CD4-positive, CD25-positive, alpha-beta regulatory T cell (primary cell): ENCODE measurements around the gene UBE2D1. TPM values are rescaled to one million over a fixed set of nuclear protein-coding genes. Genes with fewer than 3 reads are reported as not detected.

Experiments
- ATAC-seq, 2 donors: fragments of 150-1000 bp; cut with Tn5 transposase; one replicate each; pipeline ENCODE4 v1.10.0; 2021; ENCODE audit warnings: low read depth in 2 of 2, moderate number of reproducible peaks in 2 of 2, moderate library complexity in 1 of 2
- DNase-seq, 3 donors: peaks; one replicate each; pipeline versions ENCODE4 v3.0.0 to v3.0.0-alpha.2; 2012 to 2022; ENCODE audit warnings: mixed read lengths in 1 of 3
- H3K27ac ChIP-seq: one replicate; pipeline ENCODE4 v1.7.0; 2013; ENCODE audit warnings: mild to moderate bottlenecking, low read length; ENCODE audit not compliant: insufficient read depth, poor library complexity, severe bottlenecking
- H3K27me3 ChIP-seq: one replicate; pipeline ENCODE4 v1.7.0; 2013; ENCODE audit warnings: low read length; ENCODE audit not compliant: control insufficient read depth, insufficient read depth
- H3K36me3 ChIP-seq: one replicate; pipeline ENCODE4 v1.7.0; 2013; ENCODE audit warnings: mild to moderate bottlenecking, low read length, moderate library complexity; ENCODE audit not compliant: control insufficient read depth, insufficient read depth
- H3K4me1 ChIP-seq: 2 replicates; pipeline ENCODE4 v1.7.0; 2013; ENCODE audit warnings: mild to moderate bottlenecking, low read length; ENCODE audit not compliant: insufficient read depth, control insufficient read depth, poor library complexity, severe bottlenecking
- H3K4me3 ChIP-seq: one replicate; pipeline ENCODE4 v1.7.0; 2013; ENCODE audit warnings: low read depth, mild to moderate bottlenecking, low read length, moderate library complexity
- H3K9me3 ChIP-seq, 2 experiments: 1 replicate in 1 of 2; 2 replicates in 1 of 2; pipeline ENCODE4 v1.7.0; 2013; ENCODE audit warnings: low read length in 2 of 2, mild to moderate bottlenecking in 1 of 2, moderate library complexity in 1 of 2; ENCODE audit not compliant: control insufficient read depth in 2 of 2
- H3K27ac Mint-ChIP-seq, 3 donors: one replicate each; pipeline ENCODE4 v1.8.0; 2020 to 2022; ENCODE audit warnings: mild to moderate bottlenecking in 3 of 3, mixed read lengths in 3 of 3, moderate library complexity in 2 of 3
- H3K27me3 Mint-ChIP-seq: one replicate; pipeline ENCODE4 v1.8.0; 2022; ENCODE audit warnings: mild to moderate bottlenecking, mixed read lengths
- H3K36me3 Mint-ChIP-seq: one replicate; pipeline ENCODE4 v1.8.0; 2020; ENCODE audit warnings: mixed read lengths
- H3K4me1 Mint-ChIP-seq, 4 donors: one replicate each; pipeline ENCODE4 v1.8.0; 2020 to 2022; ENCODE audit warnings: mixed read lengths in 4 of 4, mild to moderate bottlenecking in 1 of 4
- H3K4me3 Mint-ChIP-seq, 4 donors: one replicate each; pipeline ENCODE4 v1.8.0; 2020 to 2022; ENCODE audit warnings: mild to moderate bottlenecking in 4 of 4, mixed read lengths in 4 of 4, moderate library complexity in 3 of 4
- H3K9me3 Mint-ChIP-seq, 7 donors: one replicate each; pipeline ENCODE4 v1.8.0; 2020 to 2022; ENCODE audit warnings: mixed read lengths in 7 of 7, mild to moderate bottlenecking in 3 of 7, moderate library complexity in 2 of 7
- polyA plus RNA-seq, 4 donors: library from polyadenylated mRNA; unstranded; fragments of 300-500 nt; fragmentation: Illumina TruSeq; gene quantifications; one replicate each; pipeline ENCODE4 v1.2.3, GENCODE V29; 2021
- total RNA-seq: library from RNA; stranded (reverse); gene quantifications from one replicate; pipeline ENCODE4 v1.2.3, GENCODE V29; 2022

The UBE2D1 gene
- total and polyA plus RNA-seq, 5 donors from 2014 or later: 11.5 to 22.2 (median 19.4) TPM

DNA sequence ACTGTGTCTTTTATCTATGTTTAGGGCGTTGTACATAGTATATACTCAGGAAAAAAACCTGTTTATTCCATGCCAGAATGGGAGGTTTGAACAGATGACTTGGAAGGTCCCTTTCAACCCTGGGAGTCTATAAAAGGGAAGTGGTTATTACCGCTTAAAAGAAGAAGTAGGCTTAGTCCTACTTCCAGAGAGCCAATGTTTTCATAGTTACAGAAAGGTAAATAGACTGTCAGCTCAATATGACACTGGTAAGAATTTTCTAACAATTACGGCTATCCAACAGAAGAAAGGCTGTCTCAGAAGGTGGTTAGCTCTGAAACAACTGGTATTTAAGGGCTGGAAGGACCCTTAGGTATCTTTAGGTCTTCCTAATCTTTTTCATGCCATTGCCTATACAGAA is 49.3 kb downstream of the UBE2D1 start:
- peaks cover 15% of the 10 kb centered on the region for H3K36me3 ChIP-seq
- Mint-ChIP-seq H3K9me3 (peaks cover 0 to 1% (median 0%) of the 10 kb centered on the region in 7 donors), H3K4me1 (peaks cover 21 to 55% (median 32%) of the 10 kb centered on the region in 4 donors), H3K27ac (peak overlapping the region; percentile 40 to 99 (median 99)), H3K4me3 (peak overlapping the region; percentile 98 to 99 (median 99)), H3K36me3 (peaks cover 6% of the 10 kb centered on the region), H3K27me3 (no peaks in the 10 kb centered on the region)
- DNase-seq (peak in 2 of 3 donors; percentile 44 to 58), ATAC-seq (peak in 1 of 2 donors; percentile 41)
- H3K4me3 ChIP-seq: peak overlapping the region; percentile 89
- no peaks in the 10 kb centered on the region for H3K27me3 ChIP-seq
- H3K4me1 ChIP-seq: peaks cover 34% of the 10 kb centered on the region
- H3K27ac ChIP-seq: peak overlapping the region; percentile 78
- no peaks in the 10 kb centered on the region for H3K9me3 ChIP-seq

DNA sequence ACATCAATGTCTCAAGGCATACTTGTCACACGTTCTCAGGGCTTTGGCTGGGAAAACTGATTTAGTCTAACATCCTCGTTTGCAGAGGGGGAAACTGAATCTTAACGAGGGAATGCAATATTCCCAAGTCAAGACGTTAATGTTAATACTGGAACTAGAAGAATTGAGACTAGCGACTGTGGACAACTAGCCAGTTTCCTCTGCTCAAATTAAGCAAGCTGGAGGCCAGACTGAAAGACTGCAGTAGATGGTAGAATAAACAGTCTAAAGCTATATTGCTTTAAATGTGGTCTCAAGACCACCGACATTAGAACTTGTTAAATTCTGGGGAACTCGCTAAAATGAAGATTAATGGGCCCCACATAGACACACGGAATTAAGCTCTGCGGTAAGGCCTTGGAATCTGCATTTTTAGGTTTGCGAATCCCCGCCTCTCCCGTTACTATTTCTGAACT is 49.8 kb downstream of the UBE2D1 start:
- no peaks in the 10 kb centered on the region for H3K9me3 Mint-ChIP-seq
- H3K4me1 Mint-ChIP-seq: peaks cover 25 to 59% (median 36%) of the 10 kb centered on the region in 4 donors
- peaks cover 8% of the 10 kb centered on the region for H3K36me3 Mint-ChIP-seq
- Histone ChIP-seq H3K4me1 (peaks cover 34% of the 10 kb centered on the region), H3K27me3 (no peaks in the 10 kb centered on the region), H3K9me3 (no peaks in the 10 kb centered on the region), H3K4me3 (peak overlapping the region; percentile 89), H3K27ac (peak overlapping the region; percentile 78), H3K36me3 (peaks cover 19% of the 10 kb centered on the region)
- DNase-seq (no peak), ATAC-seq (no peak)
- no peaks in the 10 kb centered on the region for H3K27me3 Mint-ChIP-seq
- peak overlapping the region; percentile 40 to 99 (median 99) for H3K27ac Mint-ChIP-seq
- H3K4me3 Mint-ChIP-seq: peak overlapping the region; percentile 98 to 99 (median 99)

DNA sequence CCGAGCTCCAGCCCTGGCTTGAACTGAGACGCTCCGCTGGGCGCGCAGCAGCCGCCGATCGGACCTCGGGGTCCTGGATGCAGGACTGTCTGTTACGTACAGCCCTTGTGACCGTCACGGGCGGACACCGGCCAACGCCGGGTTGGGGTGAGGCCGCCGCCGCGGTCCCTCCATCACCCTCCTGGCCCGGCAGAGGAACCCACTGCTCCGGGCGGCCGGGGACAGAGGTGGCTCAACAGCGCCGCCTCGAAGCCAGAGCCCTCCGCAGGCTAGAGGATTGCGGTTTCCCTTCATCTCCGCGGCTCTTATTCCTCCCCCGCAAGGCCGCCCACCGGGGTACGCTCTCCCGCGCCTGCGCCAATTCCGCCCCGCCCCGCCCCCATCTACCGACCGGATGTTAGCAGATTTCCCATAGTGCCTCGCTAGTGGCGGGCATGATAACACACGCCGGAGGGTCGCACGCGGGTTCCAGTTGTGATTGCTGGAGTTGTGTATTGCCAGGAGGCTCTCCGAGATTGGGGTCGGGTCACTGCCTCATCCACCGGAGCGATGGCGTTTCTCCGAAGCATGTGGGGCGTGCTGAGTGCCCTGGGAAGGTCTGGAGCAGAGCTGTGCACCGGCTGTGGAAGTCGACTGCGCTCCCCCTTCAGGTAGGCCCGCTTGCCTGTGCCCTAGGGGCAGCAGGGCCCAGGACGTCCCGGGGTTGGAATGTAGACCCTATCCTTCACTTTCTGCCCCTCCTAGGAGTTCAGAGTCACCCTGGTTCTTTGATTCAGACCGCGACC is 50.4 kb downstream of the UBE2D1 start, which contains the start of gene TFAM:
TSS of gene TFAM (plus strand) at position 412 of the 785 bp plus-strand sequence. CDS start at position 550, 138 bp downstream.
- Histone ChIP-seq H3K36me3 (peaks cover 26% of the 10 kb centered on the region), H3K27me3 (no peaks in the 10 kb centered on the region), H3K4me1 (peaks cover 34% of the 10 kb centered on the region), H3K9me3 (no peaks in the 10 kb centered on the region), H3K4me3 (peak within 1 kb of the TSS; percentile 94), H3K27ac (peak within 1 kb of the TSS; percentile 78)
- DNase-seq: peak; percentile 91 to 95 (median 92)
- Mint-ChIP-seq H3K9me3 (no peaks in the 10 kb centered on the region), H3K27me3 (no peaks in the 10 kb centered on the region), H3K4me3 (peak within 1 kb of the TSS; percentile 98 to 99 (median 99)), H3K27ac (peak within 1 kb of the TSS; percentile 97 to 99 (median 99)), H3K4me1 (peaks cover 32 to 65% (median 41%) of the 10 kb centered on the region in 4 donors), H3K36me3 (peaks cover 14% of the 10 kb centered on the region)
- ATAC-seq: peak; percentile 90 to 91

DNA sequence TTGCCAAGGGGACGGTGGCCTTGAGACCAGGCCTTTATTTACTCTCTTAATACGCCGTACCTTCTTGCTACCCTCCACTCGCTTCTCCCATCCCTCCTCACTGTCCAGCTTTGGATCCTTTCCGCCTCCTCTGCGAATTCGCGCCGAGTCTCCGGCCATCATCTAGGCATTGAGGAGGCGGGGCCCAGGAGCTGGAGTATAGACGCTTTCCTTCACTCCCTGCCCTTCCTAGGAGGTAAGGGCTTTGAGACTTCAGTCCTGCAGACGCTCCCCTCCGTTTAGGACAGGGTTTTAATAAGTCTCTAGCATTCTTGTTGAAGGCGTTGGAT is 50.9 kb downstream of the UBE2D1 start:
- H3K36me3 Mint-ChIP-seq: peaks cover 16% of the 10 kb centered on the region
- H3K4me3 Mint-ChIP-seq: peak overlapping the region; percentile 98 to 99 (median 99)
- no peaks in the 10 kb centered on the region for H3K27me3 Mint-ChIP-seq
- peak overlapping the region; percentile 97 to 99 (median 99) for H3K27ac Mint-ChIP-seq
- peaks cover 32 to 69% (median 44%) of the 10 kb centered on the region in 4 donors for H3K4me1 Mint-ChIP-seq
- Histone ChIP-seq H3K27ac (peak overlapping the region; percentile 78), H3K36me3 (peaks cover 31% of the 10 kb centered on the region), H3K9me3 (no peaks in the 10 kb centered on the region), H3K27me3 (no peaks in the 10 kb centered on the region), H3K4me3 (peak overlapping the region; percentile 94), H3K4me1 (peaks cover 34% of the 10 kb centered on the region)
- H3K9me3 Mint-ChIP-seq: no peaks in the 10 kb centered on the region
- DNase-seq (peak in 1 of 3 donors; percentile 9), ATAC-seq (no peak)

DNA sequence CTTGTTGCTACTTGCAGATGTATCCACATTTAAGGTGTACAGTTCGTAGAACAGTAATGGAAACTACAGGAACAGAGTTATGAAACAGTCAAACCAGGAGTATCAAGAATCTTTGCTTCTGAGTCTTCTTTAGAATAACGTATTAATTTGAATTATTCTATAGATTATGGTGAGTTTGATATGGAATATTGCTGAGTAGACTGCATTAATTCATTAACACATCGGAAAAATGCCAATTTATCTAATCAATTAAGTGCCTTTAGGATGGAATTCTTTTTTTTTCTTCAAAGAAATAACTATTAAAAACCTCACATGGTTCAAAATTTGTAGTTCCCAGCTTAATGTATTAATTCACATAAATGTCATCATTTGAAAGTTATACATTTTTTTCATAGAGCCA is 54.2 kb downstream of the UBE2D1 start:
- H3K36me3 Mint-ChIP-seq: peaks cover 37% of the 10 kb centered on the region
- no peak overlapping the region for H3K27ac ChIP-seq
- H3K9me3 ChIP-seq: no peaks in the 10 kb centered on the region
- H3K27me3 ChIP-seq: no peaks in the 10 kb centered on the region
- H3K4me1 Mint-ChIP-seq: peaks cover 41 to 75% (median 44%) of the 10 kb centered on the region in 4 donors
- peaks cover 60% of the 10 kb centered on the region for H3K36me3 ChIP-seq
- DNase-seq (no peak), ATAC-seq (no peak)
- peak overlapping the region in 1 of 3 donors; percentile 27 for H3K27ac Mint-ChIP-seq
- H3K9me3 Mint-ChIP-seq: no peaks in the 10 kb centered on the region
- H3K4me3 Mint-ChIP-seq: no peak overlapping the region
- H3K27me3 Mint-ChIP-seq: no peaks in the 10 kb centered on the region
- H3K4me3 ChIP-seq: no peak overlapping the region
- H3K4me1 ChIP-seq: peaks cover 31% of the 10 kb centered on the region

DNA sequence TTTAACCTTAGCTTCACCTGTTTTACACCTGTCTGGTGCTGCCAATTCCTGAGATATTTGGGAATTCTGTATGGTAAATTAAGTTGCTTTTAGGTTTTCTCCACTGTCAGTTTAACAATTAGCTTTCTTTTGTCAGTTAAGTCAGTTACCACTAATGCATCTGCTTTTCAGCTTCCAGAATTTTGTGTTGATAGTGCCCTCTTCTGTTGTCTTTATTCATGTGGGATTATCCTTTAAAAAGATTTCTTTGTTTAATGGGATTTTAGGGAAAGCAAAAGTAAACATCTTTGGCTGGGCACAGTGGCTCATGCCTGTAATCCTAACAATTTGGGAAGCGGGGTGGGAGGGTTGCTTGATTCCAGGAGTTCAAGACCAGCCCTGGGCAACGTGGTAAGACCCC is 58.5 kb downstream of the UBE2D1 start:
- Mint-ChIP-seq H3K27ac (peak overlapping the region in 1 of 3 donors; percentile 79), H3K27me3 (no peaks in the 10 kb centered on the region), H3K4me3 (no peak overlapping the region), H3K36me3 (peaks cover 55% of the 10 kb centered on the region), H3K4me1 (peaks cover 21 to 37% (median 24%) of the 10 kb centered on the region in 4 donors), H3K9me3 (no peaks in the 10 kb centered on the region)
- H3K36me3 ChIP-seq: peaks cover 93% of the 10 kb centered on the region
- no peaks in the 10 kb centered on the region for H3K9me3 ChIP-seq
- ATAC-seq (no peak), DNase-seq (no peak)
- H3K27ac ChIP-seq: no peak overlapping the region
- H3K4me3 ChIP-seq: no peak overlapping the region
- no peaks in the 10 kb centered on the region for H3K4me1 ChIP-seq
- H3K27me3 ChIP-seq: no peaks in the 10 kb centered on the region

DNA sequence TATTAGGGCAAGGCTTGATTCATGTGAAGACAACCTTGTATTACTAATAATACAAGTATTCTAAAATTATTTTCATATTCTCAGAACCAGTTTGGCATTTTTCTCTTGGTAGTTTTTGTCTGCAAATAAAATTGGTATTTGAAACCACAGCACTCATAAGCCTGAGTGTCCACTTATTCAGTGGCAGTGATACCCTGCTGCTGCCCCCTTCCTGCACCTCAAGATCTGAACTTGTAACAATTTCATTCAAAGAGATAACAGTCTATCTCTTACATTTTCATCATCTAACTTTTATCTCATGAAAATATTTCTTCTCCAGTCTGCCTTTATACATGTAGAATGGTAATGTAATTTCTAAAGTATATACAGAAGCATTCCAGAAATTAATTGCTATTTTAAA is 59.7 kb downstream of the UBE2D1 start:
- Histone ChIP-seq H3K27ac (no peak overlapping the region), H3K36me3 (peaks cover 82% of the 10 kb centered on the region), H3K9me3 (no peaks in the 10 kb centered on the region), H3K4me3 (no peak overlapping the region), H3K4me1 (no peaks in the 10 kb centered on the region), H3K27me3 (no peaks in the 10 kb centered on the region)
- Mint-ChIP-seq H3K4me3 (no peak overlapping the region), H3K27me3 (no peaks in the 10 kb centered on the region), H3K27ac (peak overlapping the region in 2 of 3 donors; percentile 32 to 48), H3K9me3 (no peaks in the 10 kb centered on the region), H3K36me3 (peaks cover 53% of the 10 kb centered on the region), H3K4me1 (peaks cover 9 to 26% (median 20%) of the 10 kb centered on the region in 4 donors)
- DNase-seq: no peak
- ATAC-seq: no peak
